Esophagus (tissue), 2 donors: ENCODE measurements around the gene SERPINE1. TPM values are rescaled to one million over a fixed set of nuclear protein-coding genes. Genes with fewer than 3 reads are reported as not detected.

Experiments
- H3K27ac ChIP-seq, 2 donors: one replicate each; pipeline ENCODE4 v1.5.1; 2013; ENCODE audit warnings: low read depth in 2 of 2, mild to moderate bottlenecking in 2 of 2, inconsistent platforms in 1 of 2, low read length in 1 of 2, moderate library complexity in 1 of 2
- H3K27me3 ChIP-seq, 2 donors: one replicate each; pipeline ENCODE4 v1.6.1; 2013; ENCODE audit warnings: low read length in 2 of 2, control low read depth in 1 of 2, mild to moderate bottlenecking in 1 of 2; ENCODE audit not compliant: insufficient read depth in 2 of 2, control insufficient read depth in 1 of 2
- H3K36me3 ChIP-seq, 2 donors: one replicate each; pipeline ENCODE4 v1.6.1; 2013; ENCODE audit warnings: low read length in 1 of 2; ENCODE audit not compliant: control insufficient read depth in 2 of 2, insufficient read depth in 2 of 2
- H3K4me1 ChIP-seq, 2 donors: one replicate each; pipeline ENCODE4 v1.6.1; 2013; ENCODE audit warnings: low read length in 1 of 2; ENCODE audit not compliant: control insufficient read depth in 2 of 2, insufficient read depth in 2 of 2
- H3K4me3 ChIP-seq, 2 donors: one replicate each; pipeline ENCODE4 v1.5.1; 2013; ENCODE audit warnings: low read length in 2 of 2, mild to moderate bottlenecking in 2 of 2, low read depth in 1 of 2, moderate library complexity in 1 of 2
- H3K9me3 ChIP-seq, 2 donors: one replicate each; pipeline ENCODE4 v1.6.1; 2013; ENCODE audit warnings: mild to moderate bottlenecking in 2 of 2, low read depth in 1 of 2, low read length in 1 of 2, moderate library complexity in 1 of 2; ENCODE audit not compliant: control insufficient read depth in 2 of 2, insufficient read depth in 1 of 2
- WGBS, 2 donors: extraction: QIAGEN DNeasy Blood & Tissue Kit; methylation state at CpG; one replicate each; pipeline ENCODE4 v1.1.7; 2013; 5-methylcytosine and 5-hydroxymethylcytosine counted together
- polyA plus RNA-seq, 2 donors: library from polyadenylated mRNA; stranded (reverse); fragments of 200-250 nt; gene quantifications; one replicate each; pipeline ENCODE4 v1.2.3, GENCODE V29; 2013
- donor health status: healthy with polysubstance abuse.
- donor health status: Bipolar disorder and iron deficiency.

SERPINE1 gene
- polyA plus RNA-seq, 2 donors = 0.88 to 1.3 TPM

DNA sequence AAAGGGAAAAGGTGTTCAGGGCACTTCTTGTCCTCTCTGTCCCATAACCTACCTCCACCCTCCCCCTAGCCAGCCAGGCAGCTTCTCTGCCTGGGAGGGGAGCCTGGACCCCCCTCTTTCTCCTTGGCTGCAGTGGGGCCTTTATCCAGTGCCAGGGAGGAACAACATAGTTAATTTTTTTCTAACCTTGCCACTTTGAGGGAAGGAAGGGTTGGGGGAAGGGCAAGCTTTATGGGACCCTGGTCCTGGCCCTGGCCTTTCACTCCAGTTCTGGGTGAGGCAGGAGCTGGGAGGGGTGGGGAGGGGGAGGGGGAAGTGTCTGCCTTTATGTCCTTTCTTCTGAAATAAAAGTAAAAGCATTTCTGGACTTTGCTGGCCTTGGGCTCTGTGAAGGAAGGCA lies 34.0 kb downstream of the SERPINE1 start:
- Histone ChIP-seq H3K36me3 (peaks cover 7 to 17% of the 10 kb centered on the region in 2 donors), H3K27me3 (peaks cover 0 to 2% of the 10 kb centered on the region in 2 donors), H3K4me3 (no peak overlapping the region), H3K4me1 (peaks cover 22 to 23% of the 10 kb centered on the region in 2 donors), H3K27ac (no peak overlapping the region), H3K9me3 (no peaks in the 10 kb centered on the region)

DNA sequence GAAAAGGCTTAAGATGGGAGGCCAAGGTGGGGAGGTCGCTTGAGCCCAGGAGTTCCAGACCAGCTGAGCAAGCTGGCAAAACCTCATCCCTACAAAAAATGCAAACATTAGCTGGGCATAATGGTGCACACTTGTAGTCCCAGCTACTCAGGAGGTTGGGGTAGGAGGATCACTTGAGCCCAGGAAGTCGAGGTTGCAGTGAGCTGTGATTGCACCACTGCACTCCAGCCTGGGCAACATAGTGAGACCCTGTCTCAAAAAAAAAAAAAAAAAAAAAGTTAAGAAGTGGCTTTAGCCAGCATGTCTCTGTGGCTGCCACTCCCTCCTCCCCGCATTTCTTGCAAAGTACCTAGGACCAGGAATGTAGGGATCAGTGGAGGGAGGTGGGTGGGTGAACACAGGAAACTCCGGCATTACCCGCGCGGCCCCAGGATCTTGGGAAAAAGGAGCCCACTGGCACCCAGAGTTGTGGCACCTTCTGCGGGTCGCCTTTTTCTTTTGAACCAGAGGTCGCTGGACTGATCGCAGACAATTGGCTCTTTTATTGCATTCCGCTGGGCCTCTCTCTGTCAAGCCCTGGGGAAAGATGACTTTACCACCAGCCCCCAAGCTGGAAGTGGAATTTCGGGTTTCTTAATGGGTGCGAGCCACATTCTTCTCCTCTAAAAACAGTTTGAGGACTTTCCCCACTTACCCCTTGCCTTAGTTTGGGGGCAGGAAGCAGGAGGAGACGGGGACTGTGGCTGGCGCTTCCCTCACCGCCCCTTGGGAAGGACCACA lies 35.0 kb downstream of the SERPINE1 start:
- Histone ChIP-seq H3K9me3 (no peaks in the 10 kb centered on the region), H3K27ac (no peak overlapping the region), H3K4me3 (no peak overlapping the region), H3K36me3 (peaks cover 7 to 17% of the 10 kb centered on the region in 2 donors), H3K4me1 (peaks cover 24 to 25% of the 10 kb centered on the region in 2 donors), H3K27me3 (peaks cover 0 to 4% of the 10 kb centered on the region in 2 donors)
- WGBS, 2 donors = 81 to 82% methylated on average over 17 of the region's 17 CpGs

DNA sequence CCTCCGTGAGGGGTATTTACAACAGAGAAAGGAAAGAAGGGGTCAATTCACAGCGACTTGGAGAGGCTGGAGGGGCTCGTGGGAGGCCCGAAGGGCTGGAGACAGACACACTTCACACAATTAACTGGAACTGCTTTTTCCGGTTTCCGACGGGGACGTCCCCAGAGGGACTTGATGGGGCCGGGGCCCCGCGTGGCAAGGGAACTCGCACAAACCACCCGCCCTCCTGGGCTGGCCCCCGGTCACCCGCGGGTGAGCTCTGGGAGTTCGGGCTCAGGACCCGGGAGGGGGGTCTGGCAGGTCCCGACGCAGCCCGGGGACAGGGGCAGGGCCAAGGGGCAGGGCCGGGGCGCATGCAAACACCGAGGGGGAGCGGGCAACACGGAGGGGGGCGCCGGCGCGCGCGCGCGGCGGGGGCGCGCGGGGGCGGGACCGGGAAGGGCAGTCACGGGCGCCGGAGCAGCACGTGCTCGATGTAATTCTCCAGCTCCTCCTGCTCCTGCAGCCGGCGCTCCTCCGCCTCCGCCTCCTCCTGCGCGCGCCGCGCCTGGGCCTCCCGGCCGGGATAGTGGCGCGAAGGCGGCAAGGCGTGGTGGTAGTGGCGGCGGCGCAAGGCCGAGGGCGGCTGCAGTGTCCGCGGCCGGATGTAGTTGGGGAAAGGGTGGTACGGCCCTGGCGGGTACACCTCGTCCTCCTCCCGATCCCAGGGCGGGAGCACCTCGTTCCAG lies 35.8 kb downstream of the SERPINE1 start:
- Histone ChIP-seq H3K9me3 (no peaks in the 10 kb centered on the region), H3K27me3 (peaks cover 0 to 9% of the 10 kb centered on the region in 2 donors), H3K36me3 (peaks cover 7 to 13% of the 10 kb centered on the region in 2 donors), H3K4me1 (peaks cover 24 to 25% of the 10 kb centered on the region in 2 donors), H3K27ac (no peak overlapping the region), H3K4me3 (peak overlapping the region; percentile 30 to 42)
- WGBS, 2 donors = 2 to 4% methylated on average over 32 to 73 of the region's 74 CpGs

DNA sequence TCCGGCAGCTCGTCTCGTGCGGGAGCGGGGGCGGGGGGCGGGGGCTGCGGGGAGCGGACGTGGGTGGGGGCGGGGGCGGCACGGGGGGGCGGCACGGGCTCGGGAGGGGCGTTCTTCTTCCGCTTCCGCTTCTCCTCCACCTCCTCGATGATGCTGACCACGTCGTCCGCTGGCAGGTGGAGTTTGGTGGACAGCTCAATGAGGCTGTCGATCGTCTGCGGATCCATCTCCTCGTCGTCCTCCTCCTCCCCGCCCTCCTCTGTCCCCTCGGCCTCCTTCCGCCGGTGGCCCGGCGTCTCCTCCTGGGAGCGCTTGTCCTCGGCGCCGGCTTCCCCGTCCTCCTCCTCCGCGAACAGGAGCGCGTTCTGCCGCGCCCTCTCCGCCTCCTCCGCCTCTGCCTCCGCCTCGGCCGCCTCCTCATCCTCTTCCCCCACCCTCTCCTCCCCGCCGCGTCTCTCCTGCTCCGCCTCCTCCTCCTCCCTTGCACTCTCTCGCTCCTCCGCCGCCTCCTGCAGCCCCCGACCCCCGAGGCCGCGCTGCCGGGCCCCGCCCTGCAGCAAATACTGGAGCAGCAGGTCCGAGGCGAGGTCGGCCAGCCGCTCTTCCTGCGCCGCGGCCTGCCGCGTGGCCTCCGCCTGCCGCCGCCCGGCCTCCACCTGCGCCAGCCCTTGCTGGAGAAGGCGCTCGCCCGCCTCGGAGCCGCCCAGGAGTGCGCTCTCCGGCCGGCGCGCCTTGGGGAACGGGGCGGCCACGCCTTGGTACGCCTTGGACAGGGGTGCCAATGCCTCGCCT lies 36.6 kb downstream of the SERPINE1 start:
- Histone ChIP-seq H3K27me3 (peaks cover 0 to 9% of the 10 kb centered on the region in 2 donors), H3K9me3 (no peaks in the 10 kb centered on the region)
- 1% methylated on average over 70 to 92 of the region's 92 CpGs for WGBS, 2 donors

DNA sequence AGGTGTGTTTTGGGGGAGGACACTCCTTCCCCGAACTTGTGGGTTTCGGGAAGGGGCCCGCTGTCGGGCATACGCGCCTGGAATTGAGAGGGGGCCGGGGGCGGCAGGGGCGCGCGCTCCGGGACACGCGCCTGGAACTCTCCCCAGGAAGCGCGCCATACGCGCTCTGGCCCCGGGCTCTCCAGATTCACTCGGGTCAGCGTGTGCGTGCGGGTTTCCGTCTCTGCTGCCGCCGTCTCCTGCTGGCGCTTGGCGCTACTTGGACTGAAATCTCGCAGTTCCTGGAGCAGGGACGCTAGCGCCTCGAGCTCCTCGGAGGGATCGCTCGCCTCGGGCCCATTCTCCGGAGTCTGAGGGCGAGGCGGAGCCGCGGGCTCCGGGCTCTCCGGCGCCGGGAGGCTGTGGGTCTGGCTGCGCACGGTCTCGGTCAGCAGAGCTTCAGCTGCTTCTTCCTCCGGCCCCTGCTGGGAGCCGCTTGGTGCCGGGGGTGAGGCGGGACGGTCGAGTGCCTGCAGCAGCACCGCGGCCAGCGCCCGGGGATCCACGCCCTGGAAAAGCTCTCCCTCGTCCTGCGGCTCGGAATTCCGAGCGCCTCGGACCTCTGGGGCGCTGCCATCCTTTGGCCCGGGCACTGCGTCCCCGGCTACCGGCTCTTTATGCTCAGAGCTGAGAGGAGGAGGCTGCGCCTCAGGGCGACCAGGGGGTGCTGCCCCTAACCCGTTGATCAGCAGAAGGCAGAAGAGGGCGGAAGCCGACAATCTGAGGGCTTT lies 37.4 kb downstream of the SERPINE1 start:
- no peak overlapping the region for H3K27ac ChIP-seq
- peak overlapping the region in 1 of 2 donors; percentile 42 for H3K4me3 ChIP-seq
- peaks cover 24 to 25% of the 10 kb centered on the region in 2 donors for H3K4me1 ChIP-seq
- no peaks in the 10 kb centered on the region for H3K9me3 ChIP-seq
- peaks cover 0 to 12% of the 10 kb centered on the region in 2 donors for H3K27me3 ChIP-seq
- peaks cover 2 to 4% of the 10 kb centered on the region in 2 donors for H3K36me3 ChIP-seq
- WGBS, 2 donors = 2% methylated on average over 65 to 75 of the region's 75 CpGs

More for the DNA sequence above, 36.6 kb downstream of the SERPINE1 start:
- H3K27ac ChIP-seq = no peak overlapping the region
- H3K4me3 ChIP-seq = peak overlapping the region; percentile 30 to 42
- H3K4me1 ChIP-seq = peaks cover 24 to 25% of the 10 kb centered on the region in 2 donors
- peaks cover 4 to 10% of the 10 kb centered on the region in 2 donors for H3K36me3 ChIP-seq

DNA sequence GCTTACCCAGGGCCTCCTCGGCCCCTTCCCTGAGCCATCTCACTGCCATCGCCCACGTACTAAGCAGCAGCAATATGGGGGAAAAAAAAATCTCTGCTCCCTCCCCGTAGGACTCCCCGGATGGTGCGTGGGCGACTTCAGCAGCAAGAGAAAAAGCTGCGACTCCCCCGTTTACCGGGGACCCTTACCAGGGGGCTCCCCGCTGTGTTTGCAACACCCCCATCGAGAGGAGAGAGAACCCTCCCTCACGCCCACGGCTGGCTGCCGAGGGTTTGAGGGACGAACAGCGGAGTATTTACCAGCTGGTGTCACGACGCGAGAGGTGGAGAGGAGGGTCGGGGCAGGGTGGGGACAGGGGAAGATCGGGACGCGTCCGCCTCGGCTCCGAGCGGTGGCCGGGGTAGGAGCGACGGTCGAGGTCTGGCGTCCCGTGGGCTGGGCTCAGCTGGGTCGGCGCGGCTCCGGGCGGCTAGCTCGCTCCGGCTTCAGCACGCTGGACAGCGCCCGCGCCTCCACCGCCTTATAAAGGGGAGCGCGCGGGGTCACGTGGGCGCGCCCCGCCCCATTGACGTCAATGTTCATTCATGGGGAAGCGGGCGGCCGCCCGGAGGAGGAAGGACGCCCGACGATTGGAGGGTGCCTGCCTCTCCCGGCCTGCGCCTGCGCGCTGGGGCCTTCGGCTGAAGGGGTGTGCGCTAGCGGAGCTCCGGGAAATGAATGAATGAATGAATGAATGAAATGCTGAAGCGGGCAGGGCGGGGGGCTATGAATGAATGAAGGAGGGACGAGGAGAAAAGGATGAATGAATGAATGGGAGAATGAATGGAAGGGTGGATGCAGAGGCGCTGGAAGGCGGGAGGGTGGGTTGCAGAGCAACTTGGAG lies 38.4 kb downstream of the SERPINE1 start, which contains the start of gene VGF:
TSS of gene VGF (minus strand) at position 495 of the 883 bp plus-strand sequence. CDS start 726 bp downstream, outside the sequence.
- Histone ChIP-seq H3K27ac (no peak within 1 kb of the TSS), H3K27me3 (peaks cover 0 to 16% of the 10 kb centered on the region in 2 donors), H3K9me3 (no peaks in the 10 kb centered on the region), H3K4me3 (peak within 1 kb of the TSS in 1 of 2 donors; percentile 3), H3K4me1 (peaks cover 24 to 31% of the 10 kb centered on the region in 2 donors), H3K36me3 (no peaks in the 10 kb centered on the region)
- WGBS, 2 donors = 3% methylated on average over 74 of the region's 74 CpGs

DNA sequence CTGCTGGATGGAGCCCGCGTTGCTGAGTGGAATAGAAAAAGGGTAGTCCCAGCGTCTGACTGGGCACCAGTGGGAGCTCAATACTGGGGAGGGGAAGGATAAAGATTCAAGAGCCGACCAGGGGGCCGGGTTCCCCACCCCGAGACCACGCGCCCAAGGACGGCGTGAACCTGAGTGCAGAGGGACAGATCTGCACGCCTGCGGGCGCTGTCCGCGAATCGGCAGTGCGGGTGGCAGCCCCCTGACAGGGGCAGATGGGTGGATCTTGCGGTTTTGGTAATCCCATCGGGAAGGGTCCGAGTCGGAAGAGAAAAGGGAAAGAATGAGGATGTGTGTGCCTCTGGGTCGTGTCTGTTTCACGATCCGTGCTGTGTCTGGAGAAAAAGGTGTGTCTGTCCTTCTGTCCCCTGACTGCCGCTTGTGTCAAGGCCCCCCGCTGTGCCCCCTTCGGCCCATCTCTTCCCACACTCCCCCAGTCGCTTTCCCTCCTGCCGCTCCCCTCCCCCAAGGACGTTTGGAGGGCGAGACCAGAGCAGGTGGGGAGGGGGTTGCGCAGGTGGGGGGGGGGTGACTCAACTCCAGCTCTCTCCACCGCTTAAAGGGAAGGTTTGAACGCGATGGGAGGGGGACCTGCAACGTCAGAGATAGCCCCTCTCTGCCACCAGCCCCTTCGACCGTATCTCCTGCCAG lies 39.2 kb downstream of the SERPINE1 start:
- H3K27ac ChIP-seq = no peak overlapping the region
- peak overlapping the region in 1 of 2 donors; percentile 3 for H3K4me3 ChIP-seq
- no peaks in the 10 kb centered on the region for H3K9me3 ChIP-seq
- 1 to 2% methylated on average over 37 to 38 of the region's 38 CpGs for WGBS, 2 donors
- H3K27me3 ChIP-seq = peaks cover 0 to 20% of the 10 kb centered on the region in 2 donors
- peaks cover 24 to 31% of the 10 kb centered on the region in 2 donors for H3K4me1 ChIP-seq
- H3K36me3 ChIP-seq = no peaks in the 10 kb centered on the region

DNA sequence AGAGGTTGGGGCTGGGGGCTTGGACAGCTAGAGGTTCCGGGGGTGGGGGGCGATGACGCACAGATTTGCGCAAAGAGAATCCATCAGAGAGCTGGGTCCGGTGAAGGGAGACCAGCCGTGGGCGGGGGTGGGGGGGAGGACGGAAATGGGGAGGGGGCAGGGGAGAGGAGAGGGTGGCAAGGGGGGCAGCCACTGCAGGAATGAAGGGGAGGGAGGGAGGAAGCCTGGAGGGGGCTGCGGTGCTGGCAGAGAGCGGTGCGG lies 39.7 kb downstream of the SERPINE1 start:
- no peaks in the 10 kb centered on the region for H3K36me3 ChIP-seq
- H3K27ac ChIP-seq = no peak overlapping the region
- peaks cover under 1 to 21% of the 10 kb centered on the region in 2 donors for H3K27me3 ChIP-seq
- H3K9me3 ChIP-seq = no peaks in the 10 kb centered on the region
- no peak overlapping the region for H3K4me3 ChIP-seq
- 1 to 7% methylated on average over 10 to 11 of the region's 11 CpGs for WGBS, 2 donors
- H3K4me1 ChIP-seq = peaks cover 24 to 31% of the 10 kb centered on the region in 2 donors
